Ovary (tissue), 9 donors: ENCODE data around the gene GYPC. TPM values are rescaled to one million over a fixed set of nuclear protein-coding genes. Genes with fewer than 3 reads are reported as not detected.

Source experiments
- DNase-seq, 5 donors: peaks; one replicate each; pipeline ENCODE4 v3.0.0-alpha.2; 2019 to 2020
- H3K27ac ChIP-seq, 2 donors: fragments of 200-600 bp; one replicate each; pipeline versions ENCODE4 v1.5.1 to v1.8.0; 2019 to 2022
- H3K27me3 ChIP-seq: fragments of 200-600 bp; one replicate; pipeline ENCODE4 v1.8.0; 2022
- H3K36me3 ChIP-seq: fragments of 200-600 bp; sonication (generic); one replicate; pipeline ENCODE4 v1.5.1; 2019
- H3K4me1 ChIP-seq: one replicate; pipeline ENCODE4 v1.8.1; 2013; ENCODE audit warnings: mild to moderate bottlenecking, moderate library complexity; ENCODE audit not compliant: insufficient read depth
- H3K4me3 ChIP-seq: fragments of 200-600 bp; sonication (generic); one replicate; pipeline ENCODE4 v1.5.1; 2017
- H3K9me3 ChIP-seq, 2 donors: fragments of 200-600 bp in 1 of 2; sonication (generic) in 1 of 2; one replicate each; pipeline versions ENCODE4 v1.5.1 to v1.8.1; 2013 to 2019; ENCODE audit warnings: mild to moderate bottlenecking in 1 of 2, moderate library complexity in 1 of 2
- EP300 ChIP-seq: sonication (generic); formaldehyde crosslinking; IDR thresholded peaks from one replicate; pipeline ENCODE4 v1.6.1; 2017; ENCODE audit warnings: antibody characterized with exemption
- POLR2A ChIP-seq: fragments of 450-650 bp; IDR thresholded peaks from one replicate; pipeline ENCODE4 v1.6.1; 2017; ENCODE audit warnings: antibody characterized with exemption, mild to moderate bottlenecking, moderate library complexity
- WGBS, 3 donors: extraction: QIAGEN DNeasy Blood & Tissue Kit in 1 of 3; methylation state at CpG; one replicate each; pipeline versions ENCODE4 v1.1.5 to v1.1.7; 2013 to 2017; 5-methylcytosine and 5-hydroxymethylcytosine counted together
- intact Hi-C, 4 donors: fragments of 100-400 bp; cut with DNase I; formaldehyde crosslinking; loops; one replicate each; pipeline versions ENCODE4 v1.11.0 to v1.15.1; 2022 to 2023
- polyA plus RNA-seq, 2 donors: library from polyadenylated mRNA; stranded (reverse); fragments of 200-250 nt in 1 of 2; fragments of 350-450 nt in 1 of 2; fragmentation: Illumina TruSeq in 1 of 2; extraction: RNeasy Lipid Tissue Mini Kit (QIAGEN cat#74804) in 1 of 2; gene quantifications; one replicate each; pipeline ENCODE4 v1.2.3, GENCODE V29; 2013 to 2014
- total RNA-seq, 7 donors: library from RNA; depleted of rRNA in 2 of 7; stranded (reverse); fragments of >200 nt in 2 of 7; fragmentation: NEBNext Ultra II Directional in 3 of 7; extraction: Animal tissue kit (Norgen Biotek cat#: 25700) in 3 of 7; gene quantifications; one replicate each; pipeline versions ENCODE4 v1.1.0 to v1.2.4, GENCODE V29; 2016 to 2023
- TF ChIP-seq, protein P1 (sequence below), 3 donors: fragments of 450-650 bp in 2 of 3; fragments of 200-600 bp in 1 of 3; IDR thresholded peaks; one replicate each; pipeline versions ENCODE4 v1.5.1 to v1.8.0; 2016 to 2022; ENCODE audit warnings: antibody characterized with exemption in 3 of 3, mild to moderate bottlenecking in 1 of 3
- donor health status: DM: no; HTN: no; CAD: no; lungs with moderate emphysema.
- donor health status: DM: no; HTN: no; CAD: no.
- donor health status: Bipolar disorder and iron deficiency.
- donor health status: DM: yes; HTN: yes; CAD: no.
- donor health status: DM: no; HTN: no; CAD: no.
- donor health status: DM: yes; HTN: yes; CAD: no.

Gene GYPC
- total and polyA plus RNA-seq, 9 donors: 70.1 to 151 (median 104) TPM

- Histone ChIP-seq H3K27ac (no peak overlapping the region), H3K9me3 (no peaks in the 10 kb centered on the region), H3K4me1 (no peaks in the 10 kb centered on the region), H3K27me3 (no peaks in the 10 kb centered on the region), H3K4me3 (no peak overlapping the region), H3K36me3 (no peaks in the 10 kb centered on the region)
- intact Hi-C loops: no loop called here
- 89 to 92% (median 92%) methylated on average over 1 of the region's 1 CpG for WGBS, 3 donors
- TF ChIP-seq, protein P1, sequence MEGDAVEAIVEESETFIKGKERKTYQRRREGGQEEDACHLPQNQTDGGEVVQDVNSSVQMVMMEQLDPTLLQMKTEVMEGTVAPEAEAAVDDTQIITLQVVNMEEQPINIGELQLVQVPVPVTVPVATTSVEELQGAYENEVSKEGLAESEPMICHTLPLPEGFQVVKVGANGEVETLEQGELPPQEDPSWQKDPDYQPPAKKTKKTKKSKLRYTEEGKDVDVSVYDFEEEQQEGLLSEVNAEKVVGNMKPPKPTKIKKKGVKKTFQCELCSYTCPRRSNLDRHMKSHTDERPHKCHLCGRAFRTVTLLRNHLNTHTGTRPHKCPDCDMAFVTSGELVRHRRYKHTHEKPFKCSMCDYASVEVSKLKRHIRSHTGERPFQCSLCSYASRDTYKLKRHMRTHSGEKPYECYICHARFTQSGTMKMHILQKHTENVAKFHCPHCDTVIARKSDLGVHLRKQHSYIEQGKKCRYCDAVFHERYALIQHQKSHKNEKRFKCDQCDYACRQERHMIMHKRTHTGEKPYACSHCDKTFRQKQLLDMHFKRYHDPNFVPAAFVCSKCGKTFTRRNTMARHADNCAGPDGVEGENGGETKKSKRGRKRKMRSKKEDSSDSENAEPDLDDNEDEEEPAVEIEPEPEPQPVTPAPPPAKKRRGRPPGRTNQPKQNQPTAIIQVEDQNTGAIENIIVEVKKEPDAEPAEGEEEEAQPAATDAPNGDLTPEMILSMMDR (IDR thresholded peaks at IDR 0.05): no peak
- TF ChIP-seq EP300 (no peak), POLR2A (no peak)
- no peak for DNase-seq
These were observed 21.2 kb downstream of the GYPC start for GRCh38 chr2:126677176-126677538.

- H3K4me3 ChIP-seq: no peak overlapping the region
- TF ChIP-seq, protein P1 (IDR thresholded peaks at IDR 0.05): no peak
- TF ChIP-seq POLR2A (no peak), EP300 (no peak)
- intact Hi-C loops: no loop called here
- no peaks in the 10 kb centered on the region for H3K9me3 ChIP-seq
- H3K27me3 ChIP-seq: no peaks in the 10 kb centered on the region
- WGBS, 3 donors: 46 to 51% (median 50%) methylated on average over 13 of the region's 13 CpGs
- no peak for DNase-seq
- no peaks in the 10 kb centered on the region for H3K36me3 ChIP-seq
- H3K27ac ChIP-seq: no peak overlapping the region
- H3K4me1 ChIP-seq: no peaks in the 10 kb centered on the region
These were observed 22.5 kb downstream of the GYPC start for GRCh38 chr2:126678269-126679065.

DNA sequence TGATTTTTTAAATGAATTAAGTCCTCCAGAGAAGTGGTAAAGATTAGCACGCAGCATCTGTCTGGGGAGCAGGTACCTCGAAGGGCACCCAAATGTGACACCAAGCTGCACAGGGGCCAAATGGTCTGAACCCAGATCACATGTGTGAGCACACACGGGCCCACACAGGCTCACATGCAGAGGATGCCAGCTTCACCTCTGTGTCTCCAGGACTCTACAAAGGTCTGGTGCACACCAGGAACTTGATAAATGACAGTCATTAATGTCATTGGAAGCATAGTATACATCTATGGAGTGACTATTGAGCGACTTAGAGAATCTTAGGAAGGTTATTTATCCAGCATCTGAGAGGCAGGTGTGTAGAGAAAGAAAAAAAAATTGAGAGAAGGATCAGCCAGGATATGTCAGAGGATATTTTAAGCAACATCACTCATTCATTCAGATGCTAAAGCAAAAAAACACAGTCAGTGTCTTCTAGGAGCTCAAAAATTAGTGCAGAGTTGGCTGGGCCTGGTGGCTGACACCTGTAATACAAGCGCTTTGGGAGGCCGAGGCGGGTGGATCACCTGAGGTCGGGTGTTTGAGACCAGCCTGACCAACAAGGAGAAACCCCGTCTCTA lies 23.2 kb downstream of the GYPC start:
- Histone ChIP-seq H3K36me3 (no peaks in the 10 kb centered on the region), H3K9me3 (no peaks in the 10 kb centered on the region), H3K27ac (no peak overlapping the region), H3K4me1 (no peaks in the 10 kb centered on the region), H3K27me3 (no peaks in the 10 kb centered on the region), H3K4me3 (no peak overlapping the region)
- intact Hi-C loops: no loop called here
- 95 to 97% (median 96%) methylated on average over 9 of the region's 9 CpGs for WGBS, 3 donors
- DNase-seq: no peak
- TF ChIP-seq EP300: no peak
- no peak for TF ChIP-seq POLR2A
- TF ChIP-seq, protein P1 (IDR thresholded peaks at IDR 0.05): no peak

GRCh38 chr2:126681505-126681904 lies 25.5 kb downstream of the GYPC start:
- no peak for DNase-seq
- no peaks in the 10 kb centered on the region for H3K27me3 ChIP-seq
- H3K36me3 ChIP-seq: no peaks in the 10 kb centered on the region
- intact Hi-C loops: no loop called here
- no peaks in the 10 kb centered on the region for H3K9me3 ChIP-seq
- WGBS, 3 donors: 96 to 97% (median 96%) methylated on average over 6 of the region's 6 CpGs
- TF ChIP-seq, protein P1 (IDR thresholded peaks at IDR 0.05): no peak
- no peak for TF ChIP-seq EP300
- no peak for TF ChIP-seq POLR2A
- H3K4me1 ChIP-seq: no peaks in the 10 kb centered on the region
- no peak overlapping the region for H3K4me3 ChIP-seq
- H3K27ac ChIP-seq: no peak overlapping the region
